ENCODE results near the gene TSC2.
"Not testable (repeated sequence)": the region's sequence is repeated elsewhere in the genome, so short reads cannot be mapped to it uniquely, and the experiment has no call there.

The TSC2 gene

DNA sequence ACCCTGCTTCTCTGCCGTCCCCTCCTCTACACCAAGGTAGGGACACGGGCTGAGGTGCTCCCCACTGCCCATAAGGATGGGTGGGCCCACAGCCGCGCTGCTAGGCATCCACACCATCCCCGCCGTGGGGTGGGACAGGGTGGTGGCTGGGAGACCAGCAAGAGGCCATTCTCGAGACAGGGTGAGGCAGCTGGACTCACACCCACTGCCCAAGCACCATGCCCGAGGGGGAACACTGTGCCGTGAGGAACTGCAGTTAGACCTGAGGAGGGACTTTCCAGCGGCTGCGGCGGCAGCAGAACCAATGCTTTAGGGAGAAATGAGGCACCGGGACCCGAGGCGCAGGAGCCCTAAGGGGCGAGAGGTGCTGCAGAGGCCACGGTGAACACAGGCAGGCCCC, 74.6 kb downstream of the TSC2 start:
- DNase-seq (ENCODE audit: low spot score): no peak

DNA sequence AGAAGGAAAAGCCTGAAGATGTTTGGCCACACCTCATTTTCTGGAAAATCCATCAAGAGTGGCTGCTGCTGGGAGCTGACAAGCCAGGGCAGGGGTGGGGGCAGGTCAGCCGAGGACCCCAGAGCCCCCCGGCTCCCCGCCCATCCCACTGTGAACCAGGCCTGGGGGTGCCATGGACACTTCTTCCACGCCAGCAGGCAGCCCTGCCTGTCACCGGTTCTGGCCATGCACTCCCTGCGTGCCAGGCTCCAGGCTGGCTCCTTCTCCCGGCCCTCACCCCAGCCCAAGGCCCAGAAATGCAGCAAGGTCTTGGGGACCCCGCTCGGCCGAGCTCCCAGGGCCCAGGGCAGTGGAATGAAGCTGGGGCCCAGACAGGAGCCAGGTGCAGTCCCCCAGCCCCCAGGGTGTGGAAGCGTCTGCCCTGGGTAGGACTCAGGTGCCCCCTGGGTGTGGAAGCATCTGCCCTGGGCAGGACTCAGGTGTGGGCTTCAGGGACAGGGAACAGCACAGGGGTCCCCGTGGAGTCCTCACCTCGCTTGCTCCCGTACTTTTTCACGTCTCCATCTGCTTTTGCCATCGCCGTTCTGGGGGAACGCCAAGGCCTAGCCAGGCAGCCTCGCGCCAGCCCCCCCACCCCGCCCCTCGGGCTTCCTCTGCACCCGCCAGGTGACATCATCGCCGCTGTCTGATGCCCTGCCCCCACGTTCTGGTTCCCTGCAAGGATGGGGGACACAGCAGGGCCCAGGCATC, 75.3 kb downstream of the TSC2 start:
- DNase-seq (ENCODE audit: low spot score): not testable (repeated sequence)

DNA sequence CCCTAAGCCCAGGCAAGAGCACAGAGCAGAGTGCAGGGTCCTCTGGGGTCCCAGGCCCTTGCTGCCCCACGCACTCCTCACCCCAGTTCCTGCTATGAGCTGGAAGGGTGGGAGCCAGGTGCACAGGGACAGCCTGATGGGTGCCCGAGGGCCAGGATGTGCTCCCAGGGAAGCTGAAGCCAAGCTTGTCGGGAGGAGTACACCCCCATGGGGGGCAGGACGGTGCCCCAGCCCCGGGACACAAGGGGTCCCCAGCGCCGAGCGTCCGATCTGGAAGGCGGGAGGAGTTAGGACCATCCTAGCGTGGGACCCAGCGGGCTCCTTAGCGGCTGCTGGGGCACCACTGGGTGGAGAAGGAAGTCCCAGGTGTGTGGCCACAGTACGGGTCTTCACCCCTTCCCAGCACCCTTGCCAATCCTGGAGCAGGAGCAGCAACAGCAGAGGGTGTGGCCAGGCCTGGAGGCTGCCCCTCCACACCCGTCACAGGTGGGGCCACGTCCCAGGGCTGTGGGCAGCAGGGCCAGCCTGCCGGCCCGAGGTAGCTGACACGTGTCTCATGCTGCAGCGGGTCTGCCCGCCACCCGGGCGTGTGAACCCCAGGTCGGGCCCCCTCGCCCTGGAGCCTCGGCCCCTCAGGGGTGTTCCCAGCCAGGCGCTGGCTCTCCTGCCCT, 76.1 kb downstream of the TSC2 start:
- DNase-seq (ENCODE audit: low spot score): not testable (repeated sequence)

DNA sequence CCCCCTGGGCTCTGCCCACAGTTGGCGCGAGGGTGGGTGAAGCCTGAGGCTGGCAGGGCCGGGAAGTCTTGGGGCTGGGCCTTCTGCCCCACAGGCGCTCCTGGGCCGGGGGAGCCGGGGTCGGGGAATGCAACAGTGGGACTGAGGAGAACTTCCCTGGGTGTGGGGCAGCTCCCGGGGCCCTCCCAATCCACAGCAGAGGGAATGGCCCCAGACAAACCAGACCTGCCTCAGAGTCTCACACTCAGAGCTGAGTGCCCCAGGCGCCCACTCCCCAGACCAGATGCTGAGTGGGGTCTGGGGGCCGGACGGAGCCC, 76.5 kb downstream of the TSC2 start:
- DNase-seq (ENCODE audit: low spot score): not testable (repeated sequence)

DNA sequence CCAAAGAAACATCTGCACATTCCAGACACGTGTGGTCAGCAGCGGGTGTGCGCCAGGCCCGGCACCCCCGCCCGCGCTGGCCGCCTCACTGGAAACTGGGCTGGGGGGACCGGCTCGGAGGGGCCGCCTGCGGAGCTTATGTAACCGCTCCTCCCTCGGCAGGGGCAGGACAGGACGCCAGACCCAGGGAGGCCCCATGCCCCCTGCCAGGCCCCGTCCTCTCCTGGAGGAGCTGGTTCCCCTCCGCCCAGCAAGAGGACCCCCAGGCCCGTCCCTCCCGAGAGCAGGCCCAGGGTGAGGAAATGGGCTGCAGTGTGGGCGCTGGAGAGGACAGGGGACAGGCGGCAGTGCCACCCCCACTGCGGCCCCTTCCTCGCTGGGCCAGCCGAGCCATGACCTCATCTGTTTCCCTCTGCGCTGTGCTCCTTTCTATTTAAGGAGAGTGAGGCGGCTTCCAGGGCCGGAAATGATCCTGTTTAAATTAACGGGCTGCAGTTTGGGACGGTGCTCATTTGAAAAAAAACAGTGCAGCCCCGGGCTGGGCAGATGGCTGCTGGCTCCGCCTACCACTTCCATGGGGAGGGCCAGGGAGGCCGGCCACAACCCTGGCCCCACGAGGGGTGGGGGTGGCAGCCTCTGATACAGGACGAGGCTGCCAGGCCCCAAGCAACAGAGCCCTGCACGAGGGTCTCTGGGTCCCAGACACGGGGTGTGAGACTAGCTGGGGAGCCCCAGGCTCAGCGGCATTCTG, 77.1 kb downstream of the TSC2 start:
- DNase-seq (ENCODE audit: low spot score): not testable (repeated sequence)

DNA sequence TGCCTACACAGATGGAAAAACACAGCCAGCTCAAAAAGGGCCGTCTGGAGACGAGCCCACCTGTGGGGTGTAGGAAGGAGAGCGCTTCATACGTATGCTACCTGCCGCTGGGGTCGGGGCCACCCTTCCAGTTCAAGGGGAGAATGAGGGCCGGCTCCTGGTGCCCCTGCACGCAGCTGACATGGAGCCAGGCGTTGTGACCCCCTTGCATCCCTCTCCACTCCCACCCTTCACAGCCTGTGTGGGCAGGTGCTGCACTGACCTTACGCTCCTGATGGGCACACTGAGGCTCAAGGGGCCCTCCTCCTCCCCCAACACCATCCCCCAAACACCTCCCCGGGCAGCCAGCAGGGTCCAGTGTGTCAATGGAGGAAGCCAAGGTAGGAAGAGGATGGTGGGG, 77.8 kb downstream of the TSC2 start:
- not testable (repeated sequence) for DNase-seq (ENCODE audit: low spot score)

DNA sequence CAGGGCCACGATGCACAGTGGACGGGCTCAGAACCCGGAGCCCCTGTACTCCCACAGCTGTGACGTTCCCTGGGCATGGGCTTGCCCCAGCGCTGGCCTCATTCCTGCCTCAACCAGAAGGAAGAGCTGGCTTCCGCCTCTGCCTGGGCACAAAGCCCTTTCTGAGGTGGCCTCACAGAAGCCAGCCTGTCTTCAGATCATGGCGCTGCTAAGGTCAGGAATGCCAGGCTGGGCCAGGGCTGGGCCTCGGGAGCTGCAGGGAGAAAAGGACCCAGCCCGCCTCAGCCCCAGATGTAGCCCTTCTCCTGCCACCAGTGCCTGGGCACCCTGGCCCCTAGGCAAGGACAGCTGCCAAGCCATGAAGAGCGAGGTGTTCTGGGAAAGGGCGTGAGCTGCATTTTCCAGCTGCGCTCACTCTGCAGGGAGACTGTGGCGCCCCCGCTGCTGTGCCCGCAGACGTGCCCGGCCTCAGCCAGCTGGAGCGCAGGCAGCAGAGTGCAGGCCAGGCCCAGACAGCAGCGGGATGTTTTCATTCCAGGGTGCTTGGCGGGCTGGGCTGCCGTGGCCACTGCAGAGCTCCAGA, 78.5 kb downstream of the TSC2 start:
- not testable (repeated sequence) for DNase-seq (ENCODE audit: low spot score)

DNA sequence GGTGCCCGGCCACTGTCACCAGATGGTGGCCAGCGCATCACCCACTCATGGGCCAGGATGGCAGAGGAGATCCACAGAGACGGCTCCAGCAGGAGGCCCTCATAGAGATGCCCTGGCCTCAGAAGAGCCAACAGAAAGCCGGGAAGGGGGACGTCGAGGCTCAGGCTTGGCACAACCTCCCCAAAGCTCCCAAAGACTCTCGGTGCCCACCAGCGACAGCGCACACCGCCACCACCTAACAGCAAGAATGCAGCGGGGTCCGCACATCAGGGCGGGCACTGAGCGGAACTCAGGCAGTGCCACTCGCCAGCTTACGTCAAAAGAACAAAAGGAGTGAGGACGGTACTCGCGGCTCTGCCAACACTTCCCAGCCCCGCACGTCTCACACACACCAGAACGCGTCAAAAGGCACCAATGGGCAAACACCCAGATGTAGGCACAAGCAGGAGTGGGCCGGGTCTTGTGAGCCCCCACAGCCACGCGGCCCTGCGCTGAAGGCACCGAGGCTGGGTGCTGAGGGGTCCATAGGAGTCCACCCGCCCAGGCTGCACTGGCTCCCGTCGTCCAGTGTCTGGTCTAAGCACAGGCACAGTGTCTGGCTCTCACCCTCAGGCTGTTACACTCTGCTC, 79.3 kb downstream of the TSC2 start:
- not testable (repeated sequence) for DNase-seq (ENCODE audit: low spot score)

DNA sequence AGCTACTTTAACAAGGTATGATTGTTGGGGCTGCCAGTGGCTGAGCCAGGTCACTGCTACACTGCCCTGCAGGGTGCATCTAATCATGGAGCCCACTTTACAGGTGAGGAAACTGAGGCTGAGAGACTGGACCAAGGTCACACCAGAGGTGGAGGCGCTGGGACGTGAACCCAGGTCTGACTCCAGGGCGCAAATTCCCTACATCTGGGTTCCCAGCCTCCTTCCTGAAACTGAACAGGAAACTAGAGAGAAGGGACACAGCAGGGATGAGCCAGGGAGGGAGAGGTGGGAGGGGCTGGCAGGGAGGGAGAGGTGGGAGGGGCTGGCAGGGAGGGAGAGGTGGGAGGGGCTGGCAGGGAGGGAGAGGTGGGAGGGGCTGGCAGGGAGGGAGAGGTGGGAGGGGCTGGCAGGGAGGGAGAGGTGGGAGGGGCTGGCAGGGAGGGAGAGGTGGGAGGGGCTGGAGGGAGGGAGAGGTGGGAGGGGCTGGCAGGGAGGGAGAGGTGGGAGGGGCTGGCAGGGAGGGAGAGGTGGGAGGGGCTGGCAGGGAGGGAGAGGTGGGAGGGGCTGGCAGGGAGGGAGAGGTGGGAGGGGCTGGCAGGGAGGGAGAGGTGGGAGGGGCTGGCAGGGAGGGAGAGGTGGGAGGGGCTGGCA, 80.0 kb downstream of the TSC2 start:
- peak; percentile 25 for DNase-seq (ENCODE audit: low spot score)

DNA sequence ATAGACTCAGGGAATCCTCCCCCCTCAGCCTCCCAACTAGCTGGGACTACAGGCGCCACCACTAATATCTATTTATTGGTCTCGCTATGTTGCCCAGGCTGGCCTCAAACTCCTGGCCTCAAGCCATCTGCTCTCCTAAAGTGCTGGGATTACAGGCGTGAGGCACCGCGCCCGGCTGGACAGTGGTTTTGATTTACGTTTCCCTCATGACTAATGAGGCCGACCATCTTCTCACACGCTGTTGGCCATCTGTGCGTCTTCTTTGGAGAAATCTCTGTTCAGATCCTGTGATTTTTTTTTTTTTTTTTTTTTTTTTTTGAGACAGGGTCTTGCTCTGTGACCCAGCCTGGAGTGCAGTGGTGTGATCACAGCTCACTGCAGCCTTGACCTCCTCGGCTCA, 81.5 kb downstream of the TSC2 start:
- DNase-seq (ENCODE audit: low spot score): not testable (repeated sequence)

DNA sequence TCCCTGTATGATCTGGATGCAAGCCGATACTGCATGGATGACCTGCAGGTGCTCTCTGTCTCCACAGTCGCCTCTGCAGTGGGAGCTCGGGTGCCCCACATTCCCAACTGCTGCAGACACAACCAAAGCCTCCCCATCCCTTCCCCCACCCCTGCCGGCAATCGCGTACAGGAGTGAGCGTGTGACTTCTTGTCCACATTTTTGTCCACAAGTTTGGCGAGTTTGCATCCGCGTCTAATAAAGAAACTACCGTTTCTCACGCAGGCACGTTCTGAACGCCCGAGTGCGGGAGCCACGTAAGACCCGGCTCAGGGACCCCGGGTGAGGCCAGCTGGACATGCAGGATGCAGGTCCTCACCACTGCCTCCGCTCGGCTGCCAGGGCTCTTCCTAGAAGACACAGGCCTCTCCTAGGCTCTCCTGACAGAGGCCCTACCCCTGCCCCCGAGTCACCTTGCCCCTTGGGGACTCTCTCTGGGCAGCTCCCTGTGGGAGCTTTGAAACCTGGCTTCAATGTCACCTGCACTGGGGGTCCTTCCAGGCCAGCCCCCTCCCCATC, 82.2 kb downstream of the TSC2 start:
- DNase-seq (ENCODE audit: low spot score): not testable (repeated sequence)

DNA sequence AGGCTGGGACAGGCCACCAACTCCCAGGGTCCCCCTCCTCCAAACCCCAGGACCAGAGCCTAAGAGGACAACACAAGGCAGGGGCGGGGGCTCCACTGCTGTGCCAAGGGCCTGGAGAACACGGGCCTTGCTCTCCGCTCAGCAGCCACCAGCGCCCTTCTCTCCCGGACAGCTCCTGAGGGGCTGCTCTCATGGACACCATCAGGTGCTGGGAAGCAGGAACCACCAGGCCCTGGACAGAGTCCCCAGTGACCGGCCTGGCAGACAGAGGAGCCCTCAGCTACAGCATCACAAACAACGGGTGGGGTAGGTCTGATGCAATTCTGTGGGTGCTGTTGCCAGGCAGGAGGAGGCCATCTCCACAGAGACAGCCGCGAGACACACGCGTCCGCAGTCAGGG, 86.0 kb downstream of the TSC2 start:
- not testable (repeated sequence) for DNase-seq (ENCODE audit: low spot score)

DNA sequence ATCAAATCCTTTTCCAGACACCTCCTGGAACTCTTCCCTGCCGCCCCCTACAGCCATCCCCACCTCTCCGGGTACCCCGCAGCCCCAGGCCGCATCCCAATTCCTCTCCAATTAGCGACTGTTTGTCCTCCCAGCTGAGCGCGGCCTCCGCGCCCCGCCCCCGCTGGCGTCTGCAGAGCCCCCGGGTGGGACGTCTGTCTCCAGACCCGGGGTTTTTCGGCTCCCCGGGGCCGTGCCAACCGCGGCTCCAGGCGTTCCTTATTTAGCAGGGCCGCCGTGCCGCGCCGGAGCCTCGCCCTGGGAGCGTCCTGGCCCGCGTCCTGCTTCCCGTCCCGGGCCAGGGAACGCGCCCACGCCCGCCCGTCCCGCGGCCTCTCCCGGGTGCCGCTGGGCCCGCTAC, 87.3 kb downstream of the TSC2 start:
- DNase-seq (ENCODE audit: low spot score): not testable (repeated sequence)

DNA sequence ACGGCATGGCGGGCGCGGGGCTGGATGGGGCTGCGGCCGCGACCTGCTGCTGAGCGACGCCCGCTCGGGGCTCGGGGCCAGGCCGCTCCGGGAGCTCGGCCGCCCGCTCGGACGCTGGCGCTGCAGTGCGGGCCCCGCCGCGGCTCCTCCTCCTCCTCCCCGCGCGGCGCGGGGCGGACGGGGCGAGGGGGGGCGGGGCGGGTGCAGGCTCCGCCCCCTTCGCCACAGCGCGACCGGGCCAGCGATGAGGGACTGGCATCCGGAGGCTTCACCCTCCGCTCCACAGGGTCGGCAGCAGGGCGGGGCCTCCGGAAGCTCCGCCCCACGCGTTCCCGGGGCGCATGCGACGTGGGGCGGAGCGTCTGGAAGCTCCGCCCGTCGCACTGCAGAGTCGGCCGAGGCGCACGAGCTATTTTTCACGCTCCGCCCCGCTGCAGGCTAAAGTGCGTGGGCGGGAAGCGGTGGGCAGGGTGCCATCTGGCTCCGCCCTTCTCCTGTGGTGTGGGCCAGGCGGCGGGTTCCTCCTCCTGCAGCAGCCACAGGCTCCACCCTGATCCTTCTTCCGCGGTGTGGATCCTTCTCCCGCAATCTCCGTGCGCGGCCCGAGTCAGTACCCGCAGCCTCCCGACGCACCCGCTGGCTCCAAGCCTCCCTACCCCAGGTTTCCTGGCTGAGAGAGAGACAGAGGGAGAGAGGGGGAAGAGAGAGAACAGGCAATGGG, 88.1 kb downstream of the TSC2 start, which contains the start of gene PKD1:
Gene PKD1 (minus strand): TSS at position 129 of the 721 bp plus-strand sequence. CDS start 209 bp downstream, outside the sequence.
- peak; percentile 88 for DNase-seq (ENCODE audit: low spot score)

Data from LoVo (cell line).